Neutrophil (primary cell): Measurements from ENCODE around the gene CDH13.

Experiments used
- H3K27ac ChIP-seq: fragments of 200-600 bp; sonication (generic); 2 replicates; pipeline ENCODE4 v1.5.1; 2016; ENCODE audit warnings: mild to moderate bottlenecking, moderate library complexity
- H3K27me3 ChIP-seq: fragments of 200-600 bp; sonication (generic); 2 replicates; pipeline ENCODE4 v1.6.0; 2016; ENCODE audit warnings: mild to moderate bottlenecking
- H3K36me3 ChIP-seq: fragments of 200-600 bp; sonication (generic); 2 replicates; pipeline ENCODE4 v1.5.1; 2017
- H3K4me1 ChIP-seq, 2 experiments: fragments of 200-600 bp in 1 of 2; sonication (generic) in 1 of 2; 1 replicate in 1 of 2; 2 replicates in 1 of 2; pipeline versions ENCODE4 v1.5.1 to v1.6.1; 2013 to 2016; ENCODE audit warnings: low read depth in 1 of 2, low read length in 1 of 2, mild to moderate bottlenecking in 1 of 2, moderate library complexity in 1 of 2; ENCODE audit not compliant: control insufficient read depth in 1 of 2, insufficient read depth in 1 of 2
- H3K4me3 ChIP-seq, 2 experiments: fragments of 200-600 bp in 1 of 2; sonication (generic) in 1 of 2; 1 replicate in 1 of 2; 2 replicates in 1 of 2; pipeline ENCODE4 v1.5.1; 2013 to 2016; ENCODE audit warnings: low read depth in 1 of 2, low read length in 1 of 2, mild to moderate bottlenecking in 1 of 2, moderate library complexity in 1 of 2
- H3K9me3 ChIP-seq: fragments of 200-600 bp; sonication (generic); 2 replicates; pipeline ENCODE4 v1.5.1; 2016
- TF ChIP-seq, protein P1 (sequence below): fragments of 200-600 bp; sonication (generic); IDR thresholded peaks from 2 replicates; pipeline ENCODE4 v1.5.1; 2016; ENCODE audit warnings: antibody characterized with exemption

The CDH13 gene

DNA sequence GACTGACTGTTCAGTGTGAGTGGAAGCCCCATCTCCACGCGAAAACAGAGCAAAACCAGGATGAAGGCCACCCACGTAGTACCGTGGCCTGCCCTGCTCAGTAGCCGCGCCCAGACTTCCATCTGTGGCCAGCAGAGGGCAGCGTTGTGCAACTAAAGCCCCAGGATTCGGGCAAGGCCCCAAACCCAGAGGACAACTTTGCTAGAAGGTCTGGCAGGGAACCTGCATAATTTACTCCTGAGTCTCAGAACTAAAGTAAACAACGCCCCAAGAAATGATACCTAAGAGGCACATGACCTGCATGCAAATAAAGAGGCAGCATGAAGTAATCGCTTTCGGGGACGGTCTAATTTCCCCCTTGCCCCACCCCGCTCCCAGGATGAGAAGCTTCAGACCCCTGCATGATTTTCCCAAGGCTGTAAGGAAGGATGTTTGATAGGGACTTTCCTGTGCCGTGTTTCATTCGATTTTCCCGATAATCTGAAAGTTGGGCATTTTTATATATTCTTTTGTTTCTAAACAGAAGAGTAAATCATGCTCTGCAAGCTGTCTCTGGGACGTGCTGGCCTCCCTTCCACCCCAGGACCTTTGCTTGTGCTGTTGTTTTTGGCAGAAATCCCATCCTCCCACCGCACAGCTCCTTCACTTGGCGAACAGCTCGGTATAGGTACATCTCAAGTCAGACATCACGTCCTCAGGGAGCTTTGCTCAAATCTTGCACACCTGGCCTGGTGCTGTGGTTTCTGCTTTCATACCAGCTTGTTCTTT is 1199.6 kb downstream of the CDH13 start:
- H3K9me3 ChIP-seq = no peaks in the 10 kb centered on the region
- H3K4me3 ChIP-seq = no peak overlapping the region
- no peak overlapping the region for H3K27ac ChIP-seq
- no peaks in the 10 kb centered on the region for H3K27me3 ChIP-seq
- peaks cover 0 to 6% of the 10 kb centered on the region in 2 experiments for H3K4me1 ChIP-seq
- no peaks in the 10 kb centered on the region for H3K36me3 ChIP-seq
- TF ChIP-seq, protein P1, sequence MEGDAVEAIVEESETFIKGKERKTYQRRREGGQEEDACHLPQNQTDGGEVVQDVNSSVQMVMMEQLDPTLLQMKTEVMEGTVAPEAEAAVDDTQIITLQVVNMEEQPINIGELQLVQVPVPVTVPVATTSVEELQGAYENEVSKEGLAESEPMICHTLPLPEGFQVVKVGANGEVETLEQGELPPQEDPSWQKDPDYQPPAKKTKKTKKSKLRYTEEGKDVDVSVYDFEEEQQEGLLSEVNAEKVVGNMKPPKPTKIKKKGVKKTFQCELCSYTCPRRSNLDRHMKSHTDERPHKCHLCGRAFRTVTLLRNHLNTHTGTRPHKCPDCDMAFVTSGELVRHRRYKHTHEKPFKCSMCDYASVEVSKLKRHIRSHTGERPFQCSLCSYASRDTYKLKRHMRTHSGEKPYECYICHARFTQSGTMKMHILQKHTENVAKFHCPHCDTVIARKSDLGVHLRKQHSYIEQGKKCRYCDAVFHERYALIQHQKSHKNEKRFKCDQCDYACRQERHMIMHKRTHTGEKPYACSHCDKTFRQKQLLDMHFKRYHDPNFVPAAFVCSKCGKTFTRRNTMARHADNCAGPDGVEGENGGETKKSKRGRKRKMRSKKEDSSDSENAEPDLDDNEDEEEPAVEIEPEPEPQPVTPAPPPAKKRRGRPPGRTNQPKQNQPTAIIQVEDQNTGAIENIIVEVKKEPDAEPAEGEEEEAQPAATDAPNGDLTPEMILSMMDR = peak; percentile 93

DNA sequence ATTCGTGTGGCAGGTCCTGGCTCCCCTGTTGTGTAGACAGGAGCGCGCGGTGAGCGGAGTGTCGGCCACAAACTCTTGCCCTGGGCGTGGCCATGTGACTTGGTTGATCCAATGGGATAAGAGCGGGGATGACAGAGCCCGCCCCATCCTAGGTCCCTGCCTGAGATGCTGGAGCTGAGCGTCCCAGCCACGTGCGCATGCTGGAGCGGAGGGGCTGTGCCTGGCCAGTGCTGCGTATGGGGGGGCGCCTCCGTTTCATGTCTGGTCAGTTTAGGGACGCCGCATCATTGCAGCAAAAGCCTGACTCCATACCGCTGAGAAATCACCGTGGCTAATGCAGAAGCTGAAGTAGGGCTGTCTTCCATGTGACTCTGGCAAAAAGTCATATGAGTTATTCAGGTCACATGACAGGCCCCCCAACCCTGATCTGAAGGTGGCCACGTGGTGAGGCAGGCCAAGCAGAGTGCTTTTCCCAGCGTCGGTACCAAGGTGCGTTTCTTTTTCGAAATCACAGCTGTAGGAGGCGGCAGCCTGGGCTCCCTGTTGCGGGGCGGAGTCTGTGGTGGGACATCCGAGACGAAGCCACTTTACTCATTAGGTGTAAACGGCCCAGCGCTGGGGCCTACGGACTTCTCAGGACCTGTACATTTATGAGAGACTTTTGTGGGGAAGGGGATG is 1203.5 kb downstream of the CDH13 start:
- TF ChIP-seq, protein P1 = no peak
- Histone ChIP-seq H3K9me3 (no peaks in the 10 kb centered on the region), H3K27ac (no peak overlapping the region), H3K36me3 (no peaks in the 10 kb centered on the region), H3K4me1 (peaks cover 0 to 6% of the 10 kb centered on the region in 2 experiments), H3K27me3 (no peaks in the 10 kb centered on the region), H3K4me3 (no peak overlapping the region)

DNA sequence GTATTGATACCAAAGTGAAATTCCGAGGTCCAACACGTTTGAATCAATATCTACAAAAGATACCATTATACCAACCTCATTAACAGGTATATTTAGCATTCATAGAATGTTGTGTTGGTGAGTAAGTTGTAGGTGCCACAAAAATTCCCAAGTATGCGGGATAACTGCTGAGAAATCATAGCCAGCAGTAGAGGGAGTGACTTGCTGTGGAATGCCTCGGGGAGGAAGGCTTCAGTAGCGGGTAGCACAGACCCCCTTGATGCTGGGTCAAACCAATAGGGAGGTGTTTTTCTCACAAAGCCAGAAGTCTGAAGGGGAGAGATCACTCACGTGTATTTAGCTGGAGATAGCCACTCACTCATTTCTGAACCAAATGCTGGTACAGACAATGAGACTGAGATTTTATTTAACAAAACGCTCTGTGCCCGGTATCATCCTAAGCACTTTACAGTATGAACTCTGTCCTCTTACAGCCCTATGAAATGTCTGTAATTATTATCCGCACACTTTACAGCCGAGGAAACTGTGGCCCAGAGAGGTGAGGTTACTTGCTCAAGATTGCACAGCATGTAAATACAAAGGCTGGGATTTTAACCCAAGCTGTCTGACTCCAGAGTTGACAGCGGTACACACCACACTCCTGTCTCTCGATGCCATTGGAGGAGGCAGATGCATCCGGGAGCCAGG is 1204.1 kb downstream of the CDH13 start:
- no peaks in the 10 kb centered on the region for H3K9me3 ChIP-seq
- H3K27ac ChIP-seq = no peak overlapping the region
- peaks cover 0 to 7% of the 10 kb centered on the region in 2 experiments for H3K4me1 ChIP-seq
- TF ChIP-seq, protein P1 = no peak
- H3K27me3 ChIP-seq = no peaks in the 10 kb centered on the region
- H3K36me3 ChIP-seq = no peaks in the 10 kb centered on the region
- H3K4me3 ChIP-seq = no peak overlapping the region

DNA sequence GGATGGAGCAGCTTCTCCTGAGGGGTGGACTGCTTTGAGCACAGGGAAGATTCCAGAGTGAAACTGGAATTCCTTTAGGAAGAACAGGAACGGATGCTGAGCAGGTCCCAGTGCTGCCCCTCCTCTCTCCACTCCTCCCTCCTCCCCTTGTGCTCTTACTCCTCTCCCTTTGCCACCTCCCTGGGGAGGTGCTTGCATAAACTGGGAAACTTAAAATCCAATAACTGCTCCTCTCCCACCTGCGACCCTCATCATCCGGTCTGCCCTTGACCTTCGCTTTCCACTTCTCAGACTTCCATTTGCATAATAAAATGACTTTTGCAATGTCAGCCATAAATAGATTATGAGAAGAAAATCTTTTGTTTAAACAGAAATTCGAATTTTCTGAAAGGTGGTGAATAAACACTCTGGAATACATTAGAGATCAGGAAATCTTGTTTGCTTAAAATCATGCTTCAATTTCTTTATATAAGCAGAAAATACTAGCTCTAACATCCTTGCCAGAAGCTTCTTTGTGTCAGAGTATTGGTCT is 1204.8 kb downstream of the CDH13 start:
- Histone ChIP-seq H3K27ac (no peak overlapping the region), H3K27me3 (no peaks in the 10 kb centered on the region), H3K36me3 (no peaks in the 10 kb centered on the region), H3K4me1 (peaks cover 0 to 6% of the 10 kb centered on the region in 2 experiments), H3K9me3 (no peaks in the 10 kb centered on the region), H3K4me3 (no peak overlapping the region)
- TF ChIP-seq, protein P1 = no peak

DNA sequence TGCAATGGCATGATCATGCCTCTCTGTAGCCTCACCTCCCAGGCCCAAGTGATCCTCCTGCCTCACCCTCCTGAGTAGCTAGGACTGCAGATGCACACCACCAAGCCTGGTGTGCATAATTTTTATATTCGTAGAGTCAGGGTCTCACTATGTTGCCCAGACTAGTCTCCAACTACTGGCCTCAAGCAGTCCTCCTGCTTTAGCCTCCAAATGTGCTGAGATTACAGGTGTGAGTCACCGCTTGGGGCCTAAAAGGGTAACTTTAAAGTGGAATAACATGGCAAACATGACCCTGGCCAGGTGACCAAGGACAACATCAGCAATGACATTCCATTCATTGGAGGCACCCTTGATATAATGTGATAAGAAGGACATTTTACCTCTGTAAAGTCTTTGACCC is 1207.2 kb downstream of the CDH13 start:
- Histone ChIP-seq H3K4me1 (peaks cover 0 to 6% of the 10 kb centered on the region in 2 experiments), H3K9me3 (no peaks in the 10 kb centered on the region), H3K4me3 (no peak overlapping the region), H3K27me3 (no peaks in the 10 kb centered on the region), H3K27ac (no peak overlapping the region), H3K36me3 (no peaks in the 10 kb centered on the region)
- TF ChIP-seq, protein P1 = no peak
